Osteoblast (primary cell): ENCODE results near the gene LETM1. TPM values are rescaled to one million over a fixed set of nuclear protein-coding genes. Genes with fewer than 3 reads are reported as not detected.

Experiments
- DNase-seq: peaks from one replicate; pipeline ENCODE4 v3.0.0; 2011; ENCODE audit warnings: low spot score, mixed read lengths; ENCODE audit not compliant: insufficient read length; ENCODE audit errors: missing footprints
- H2AFZ ChIP-seq: 2 replicates; pipeline ENCODE4 v1.6.0; 2011; ENCODE audit warnings: mild to moderate bottlenecking, low read length
- H3K27ac ChIP-seq: 2 replicates; pipeline ENCODE4 v1.5.1; 2011; ENCODE audit warnings: mild to moderate bottlenecking, low read depth, low read length, moderate library complexity
- H3K27me3 ChIP-seq: 2 replicates; pipeline ENCODE4 v1.6.0; 2012; ENCODE audit warnings: mild to moderate bottlenecking, control low read depth, inconsistent platforms, low read length, moderate library complexity; ENCODE audit not compliant: insufficient read depth
- H3K36me3 ChIP-seq: 2 replicates; pipeline ENCODE4 v1.5.1; 2011; ENCODE audit warnings: mild to moderate bottlenecking, low read length, control low read depth, moderate library complexity; ENCODE audit not compliant: insufficient read depth
- H3K4me1 ChIP-seq: 2 replicates; pipeline ENCODE4 v1.5.1; 2011; ENCODE audit warnings: mild to moderate bottlenecking, low read length, control low read depth, moderate library complexity; ENCODE audit not compliant: insufficient read depth
- H3K4me2 ChIP-seq: 2 replicates; pipeline ENCODE4 v1.6.0; 2011; ENCODE audit warnings: mild to moderate bottlenecking, low read length; ENCODE audit not compliant: insufficient read depth
- H3K4me3 ChIP-seq: fragments of 200-600 bp; sonication (generic); 3 replicates; pipeline ENCODE4 v1.5.1; 2012; ENCODE audit warnings: mild to moderate bottlenecking, low read length, inconsistent platforms; ENCODE audit not compliant: insufficient read depth
- H3K79me2 ChIP-seq: 2 replicates; pipeline ENCODE4 v1.6.0; 2012; ENCODE audit warnings: mild to moderate bottlenecking, low read length, control low read depth, inconsistent platforms; ENCODE audit not compliant: insufficient read depth
- H3K9me3 ChIP-seq: 2 replicates; pipeline ENCODE4 v1.5.1; 2011; ENCODE audit warnings: low read depth, low read length, control low read depth
- H4K20me1 ChIP-seq: 2 replicates; pipeline ENCODE4 v1.6.0; 2012; ENCODE audit warnings: mild to moderate bottlenecking, low read length, control low read depth; ENCODE audit not compliant: insufficient read depth
- CTCF ChIP-seq: IDR thresholded peaks from 2 replicates; pipeline ENCODE4 v1.5.1; 2011; ENCODE audit warnings: mild to moderate bottlenecking, low read depth, low read length, moderate library complexity; ENCODE audit errors: extremely low read depth
- total RNA-seq: library from RNA; depleted of rRNA; stranded (reverse); fragments of >200 nt; gene quantifications from 2 replicates; pipeline ENCODE4 v1.2.3, GENCODE V29; 2012

The LETM1 gene
- total RNA-seq, 1 donor: 75.3 TPM

DNA sequence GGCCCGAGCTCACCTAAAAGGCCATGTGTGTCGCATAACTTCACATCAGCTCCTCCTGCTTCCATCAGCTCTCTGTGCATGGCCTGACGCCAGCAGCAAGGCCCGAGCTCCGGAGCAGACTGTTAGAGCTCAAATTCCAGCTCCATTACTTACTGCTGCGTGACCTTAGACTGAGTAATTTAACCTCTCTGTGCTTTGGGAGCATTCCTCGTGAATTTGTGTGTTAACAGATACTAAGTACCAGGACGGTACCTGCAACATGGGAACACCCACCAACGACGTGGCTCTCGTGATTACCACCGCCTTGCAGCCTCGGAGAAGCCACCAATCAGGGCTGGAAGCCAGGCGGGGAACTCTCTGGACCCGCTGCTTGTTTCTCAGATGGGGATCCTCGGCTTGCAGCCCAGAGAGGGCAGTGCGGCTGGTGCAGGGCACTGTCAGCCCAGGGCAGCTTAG is 12.9 kb downstream of the LETM1 start:
- Histone ChIP-seq H3K79me2 (peaks cover 58% of the 10 kb centered on the region), H3K27ac (peak overlapping the region; percentile 62), H3K36me3 (peaks cover 59% of the 10 kb centered on the region), H3K27me3 (no peaks in the 10 kb centered on the region), H2AFZ (no peak overlapping the region), H3K4me3 (no peak overlapping the region), H3K9me3 (no peaks in the 10 kb centered on the region), H4K20me1 (peaks cover 33% of the 10 kb centered on the region), H3K4me2 (peak overlapping the region; percentile 15), H3K4me1 (peaks cover 20% of the 10 kb centered on the region)
- DNase-seq: peak; percentile 98
- no peak for TF ChIP-seq CTCF

DNA sequence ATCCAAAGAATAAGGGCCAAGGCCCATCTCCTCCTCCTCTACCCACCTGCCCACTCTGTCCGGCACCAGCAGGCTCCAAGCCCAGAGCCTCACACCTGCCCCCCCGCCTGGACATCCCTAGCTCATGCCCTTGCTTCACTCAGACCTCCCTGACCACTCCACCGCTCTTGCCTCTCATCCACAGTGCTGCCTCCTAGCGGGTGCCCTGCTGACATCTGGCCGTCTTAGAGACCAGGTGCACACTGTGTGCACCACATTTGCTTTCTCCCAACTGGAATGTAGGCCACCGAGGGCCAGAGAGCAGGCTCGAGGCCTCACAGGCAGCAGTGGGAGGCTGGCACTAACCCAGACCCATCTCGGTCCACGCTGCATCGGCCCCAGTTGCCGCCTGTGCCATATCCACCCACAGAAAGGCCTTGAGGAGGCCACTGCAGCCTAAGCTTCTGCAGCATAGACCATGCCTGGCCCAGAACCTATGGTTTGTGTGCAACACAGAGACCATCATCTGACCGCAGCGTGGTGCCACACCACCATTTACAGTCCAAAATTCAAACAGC is 13.5 kb downstream of the LETM1 start:
- Histone ChIP-seq H3K27ac (peak overlapping the region; percentile 62), H3K4me3 (no peak overlapping the region), H3K36me3 (peaks cover 58% of the 10 kb centered on the region), H3K4me2 (peak overlapping the region; percentile 15), H4K20me1 (peaks cover 33% of the 10 kb centered on the region), H3K4me1 (peaks cover 20% of the 10 kb centered on the region), H3K27me3 (no peaks in the 10 kb centered on the region), H3K9me3 (no peaks in the 10 kb centered on the region), H3K79me2 (peaks cover 58% of the 10 kb centered on the region), H2AFZ (no peak overlapping the region)
- no peak for TF ChIP-seq CTCF
- DNase-seq: no peak

DNA sequence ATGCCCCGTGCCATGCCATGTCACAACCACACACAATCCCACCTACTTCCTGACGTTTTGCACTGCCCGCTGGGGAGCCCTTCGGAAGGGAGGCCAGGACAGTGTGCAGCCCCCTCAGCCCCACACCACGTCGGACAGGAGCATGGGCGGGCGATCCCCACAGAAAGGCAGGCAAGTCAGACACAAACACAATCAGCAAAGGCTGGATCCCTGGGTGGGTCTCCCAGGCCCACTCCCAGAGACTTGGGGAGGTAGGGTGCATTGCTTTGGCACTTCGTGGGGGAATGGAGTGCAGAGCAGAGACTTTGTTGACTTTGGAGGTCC is 14.1 kb downstream of the LETM1 start:
- TF ChIP-seq CTCF: no peak
- Histone ChIP-seq H3K27ac (peak overlapping the region; percentile 33), H3K79me2 (peaks cover 56% of the 10 kb centered on the region), H3K4me2 (no peak overlapping the region), H3K36me3 (peaks cover 57% of the 10 kb centered on the region), H4K20me1 (peaks cover 33% of the 10 kb centered on the region), H3K4me3 (no peak overlapping the region), H3K4me1 (peaks cover 20% of the 10 kb centered on the region), H3K27me3 (no peaks in the 10 kb centered on the region), H2AFZ (no peak overlapping the region), H3K9me3 (no peaks in the 10 kb centered on the region)
- DNase-seq: no peak

DNA sequence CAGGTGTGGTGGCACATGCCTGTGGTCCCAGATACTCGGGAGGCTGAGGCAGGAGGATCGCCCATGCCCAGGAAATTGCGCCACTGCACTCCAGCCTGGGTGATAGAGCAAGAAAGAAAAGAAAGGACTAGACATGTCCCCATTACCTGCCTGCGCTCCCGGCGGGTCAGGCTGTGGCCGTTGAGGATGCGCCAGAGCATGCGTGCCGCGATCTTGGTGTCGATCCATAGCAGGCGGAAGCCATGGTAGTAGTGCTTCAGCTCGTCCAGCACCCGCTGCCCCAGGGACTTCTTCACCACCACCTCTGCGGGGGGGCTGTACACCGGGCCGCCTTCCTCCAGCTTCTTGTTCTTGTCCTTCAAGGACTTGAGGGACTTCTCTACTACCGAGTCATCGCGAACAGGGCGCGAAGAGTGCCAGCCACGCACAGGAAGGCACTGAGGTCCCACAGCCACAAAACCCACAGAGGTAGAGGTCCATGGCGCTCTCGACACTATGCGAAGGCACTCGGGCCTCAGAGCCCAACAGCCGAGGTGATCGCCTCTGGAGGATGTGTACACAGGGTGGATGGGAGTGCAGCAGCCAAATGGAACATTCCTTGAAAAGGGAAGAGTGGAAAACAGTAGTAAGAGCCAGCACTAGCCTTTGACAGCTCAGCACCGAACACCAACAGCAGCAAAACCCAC is 14.6 kb downstream of the LETM1 start:
- Histone ChIP-seq H3K36me3 (peaks cover 57% of the 10 kb centered on the region), H3K9me3 (no peaks in the 10 kb centered on the region), H3K27ac (no peak overlapping the region), H3K4me2 (no peak overlapping the region), H2AFZ (no peak overlapping the region), H3K4me1 (peaks cover 20% of the 10 kb centered on the region), H3K27me3 (no peaks in the 10 kb centered on the region), H4K20me1 (peaks cover 38% of the 10 kb centered on the region), H3K79me2 (peaks cover 57% of the 10 kb centered on the region), H3K4me3 (no peak overlapping the region)
- DNase-seq: peak; percentile 64
- TF ChIP-seq CTCF: no peak
